NT2/D1 (cell line): Measurements from ENCODE around the gene SKAP1.

Source experiments
- YY1 ChIP-seq: IDR thresholded peaks from 2 replicates; pipeline ENCODE4 v1.6.1; 2011; ENCODE audit not compliant: insufficient read length, insufficient read depth
- ZNF274 ChIP-seq: IDR thresholded peaks from 2 replicates; pipeline ENCODE4 v1.6.1; 2011; ENCODE audit warnings: mild to moderate bottlenecking, low read depth, low read length

- TF ChIP-seq ZNF274 (no peak), YY1 (no peak)
Measured at GRCh38 chr17:48101012-48101720, 328.8 kb downstream of the SKAP1 start, which contains the start of gene CBX1.
